T-helper 2 cell treated with Interferon-gamma antibody and Interleukin-4, amounts not matched to agents 5 μg/mL and 100 μg/mL, for 36 hours (primary cell): ENCODE measurements around the gene BRINP2.

Experiments used
- DNase-seq: peaks from one replicate; pipeline ENCODE4 v3.0.0; 2021; ENCODE audit warnings: low spot score
- H3K27ac Mint-ChIP-seq: one replicate; pipeline ENCODE4 v1.8.0; 2021; ENCODE audit warnings: mild to moderate bottlenecking, mixed read lengths
- H3K27me3 Mint-ChIP-seq: one replicate; pipeline ENCODE4 v1.8.0; 2021; ENCODE audit warnings: low read depth, mixed read lengths
- H3K36me3 Mint-ChIP-seq: one replicate; pipeline ENCODE4 v1.8.0; 2021; ENCODE audit warnings: low read depth, mixed read lengths
- H3K4me1 Mint-ChIP-seq: one replicate; pipeline ENCODE4 v1.8.0; 2021; ENCODE audit warnings: low read depth, mixed read lengths
- H3K4me3 Mint-ChIP-seq: one replicate; pipeline ENCODE4 v1.8.0; 2022; ENCODE audit warnings: mild to moderate bottlenecking, moderate library complexity, mixed read lengths
- H3K9me3 Mint-ChIP-seq: one replicate; pipeline ENCODE4 v1.8.0; 2021; ENCODE audit warnings: mixed read lengths

BRINP2 gene

DNA sequence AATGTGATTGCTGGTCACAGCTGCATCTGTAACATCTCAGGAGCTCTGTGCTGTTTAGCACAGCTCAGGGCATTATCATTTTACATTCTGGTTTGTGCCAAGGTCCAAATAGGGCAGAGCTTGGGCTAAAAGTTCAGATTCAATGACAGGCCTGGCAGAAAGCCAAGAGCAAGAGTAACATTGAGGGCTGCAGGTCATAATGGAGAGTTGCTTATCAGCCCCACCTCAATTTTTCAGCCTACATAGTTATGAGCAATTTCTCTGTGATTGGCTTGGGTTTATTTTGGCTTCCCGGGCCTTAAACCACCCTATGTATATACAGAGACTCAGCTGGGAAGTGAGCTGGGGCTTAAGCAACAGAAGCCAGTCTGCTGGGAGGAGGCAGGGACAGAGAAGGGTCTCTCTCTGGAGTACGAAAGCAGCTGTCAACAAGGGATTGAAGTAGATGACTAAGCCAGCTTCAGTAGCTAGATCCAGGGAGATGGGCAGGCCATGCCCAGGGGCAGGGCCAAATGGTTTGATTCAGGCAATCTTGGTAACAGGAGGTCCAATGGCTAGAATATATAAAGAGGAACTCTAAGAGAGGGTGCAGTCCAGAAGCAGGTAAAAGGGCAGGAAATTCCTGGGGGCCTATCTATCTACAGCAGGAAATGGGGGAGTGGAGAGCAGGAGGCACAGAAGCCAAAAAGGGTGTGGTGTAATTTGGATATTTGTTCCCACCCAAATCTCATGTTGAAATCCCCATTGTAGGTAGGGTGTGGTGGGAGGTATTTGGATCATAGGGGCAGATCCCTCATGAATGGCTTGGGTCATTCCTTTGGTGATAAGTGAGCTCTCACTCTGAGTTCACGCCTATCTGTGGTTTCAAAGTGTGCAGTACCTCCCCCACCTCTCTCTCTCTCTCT is 49.0 kb downstream of the BRINP2 start:
- Mint-ChIP-seq H3K27ac (no peak overlapping the region), H3K36me3 (no peaks in the 10 kb centered on the region), H3K4me1 (no peaks in the 10 kb centered on the region), H3K9me3 (peaks cover 14% of the 10 kb centered on the region), H3K4me3 (no peak overlapping the region), H3K27me3 (no peaks in the 10 kb centered on the region)
- DNase-seq = no peak

DNA sequence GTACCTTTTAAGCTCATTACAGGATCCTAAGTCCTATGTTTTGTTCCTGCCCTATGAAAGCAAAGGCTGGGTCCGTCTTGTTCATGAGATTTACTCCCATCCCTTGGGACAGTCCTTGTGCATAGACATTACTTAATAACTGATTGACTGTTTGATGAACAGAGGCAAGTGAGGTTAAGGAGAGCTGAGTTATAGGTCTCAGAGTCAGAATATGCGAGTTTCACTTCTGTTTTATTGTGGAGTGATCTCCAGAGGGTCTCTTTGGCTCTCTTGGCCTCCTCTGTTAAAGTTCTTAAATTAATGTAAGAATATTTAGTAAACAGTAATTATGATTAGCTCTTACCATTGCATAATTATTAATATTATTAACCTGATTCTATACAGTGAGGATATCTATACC is 52.6 kb downstream of the BRINP2 start:
- no peaks in the 10 kb centered on the region for H3K9me3 Mint-ChIP-seq
- no peak overlapping the region for H3K27ac Mint-ChIP-seq
- no peaks in the 10 kb centered on the region for H3K27me3 Mint-ChIP-seq
- H3K4me3 Mint-ChIP-seq = no peak overlapping the region
- no peaks in the 10 kb centered on the region for H3K36me3 Mint-ChIP-seq
- H3K4me1 Mint-ChIP-seq = no peaks in the 10 kb centered on the region
- DNase-seq = no peak

DNA sequence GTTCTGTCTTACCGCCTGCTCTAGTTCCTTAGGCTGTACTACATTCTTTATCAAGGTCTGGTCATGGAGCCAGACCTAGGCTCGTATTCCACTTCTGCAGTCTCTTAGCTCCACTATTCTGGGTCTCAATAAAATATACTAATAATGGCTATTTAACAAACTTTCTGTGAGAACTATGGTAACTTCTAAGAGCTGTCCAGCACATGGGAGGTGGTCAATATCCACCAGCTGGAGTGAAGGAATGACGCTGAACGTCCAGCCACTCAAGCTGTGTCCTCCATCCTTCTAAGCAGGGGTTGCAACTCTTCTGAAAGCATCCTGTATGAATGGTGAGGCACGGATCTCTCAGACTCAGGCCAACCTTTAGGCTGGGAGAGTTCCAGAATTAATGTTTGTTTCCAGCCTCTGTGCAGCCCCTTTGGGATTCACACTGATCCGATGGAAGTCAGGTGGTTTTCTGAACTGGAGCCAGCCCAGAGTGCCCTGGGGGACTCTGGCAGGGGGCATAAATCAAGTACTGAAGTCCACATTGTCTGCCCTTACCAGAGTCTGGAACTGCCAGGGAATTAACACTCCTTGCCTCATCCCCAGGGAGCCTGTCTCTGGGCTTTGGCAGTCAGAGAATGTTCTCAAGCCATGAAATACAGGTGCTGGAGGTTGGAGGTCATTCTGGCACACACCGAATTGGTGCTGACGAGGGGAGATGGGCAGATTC is 57.4 kb downstream of the BRINP2 start:
- Mint-ChIP-seq H3K9me3 (no peaks in the 10 kb centered on the region), H3K27me3 (no peaks in the 10 kb centered on the region), H3K36me3 (no peaks in the 10 kb centered on the region), H3K27ac (no peak overlapping the region), H3K4me3 (no peak overlapping the region), H3K4me1 (no peaks in the 10 kb centered on the region)
- DNase-seq = no peak

DNA sequence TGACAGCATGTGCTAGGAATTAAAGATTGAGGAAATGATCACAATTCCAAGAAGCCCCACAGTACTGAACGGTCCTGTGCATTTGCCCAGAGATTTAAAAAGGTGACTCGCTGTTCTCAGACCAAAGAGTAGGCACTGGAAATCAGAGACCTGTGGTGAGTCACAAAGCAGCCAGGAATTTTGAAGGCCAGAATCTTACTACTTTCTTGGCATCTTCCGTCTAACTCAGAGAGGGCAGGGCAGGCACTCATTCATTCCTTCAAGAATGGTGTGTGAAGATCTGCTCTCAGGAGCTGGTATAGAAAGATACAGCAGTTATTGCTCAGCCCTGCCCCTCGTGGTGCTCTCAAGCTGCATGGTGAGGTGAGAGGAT is 57.9 kb downstream of the BRINP2 start:
- DNase-seq = no peak
- no peak overlapping the region for H3K27ac Mint-ChIP-seq
- no peaks in the 10 kb centered on the region for H3K36me3 Mint-ChIP-seq
- no peaks in the 10 kb centered on the region for H3K4me1 Mint-ChIP-seq
- no peak overlapping the region for H3K4me3 Mint-ChIP-seq
- no peaks in the 10 kb centered on the region for H3K9me3 Mint-ChIP-seq
- H3K27me3 Mint-ChIP-seq = no peaks in the 10 kb centered on the region

DNA sequence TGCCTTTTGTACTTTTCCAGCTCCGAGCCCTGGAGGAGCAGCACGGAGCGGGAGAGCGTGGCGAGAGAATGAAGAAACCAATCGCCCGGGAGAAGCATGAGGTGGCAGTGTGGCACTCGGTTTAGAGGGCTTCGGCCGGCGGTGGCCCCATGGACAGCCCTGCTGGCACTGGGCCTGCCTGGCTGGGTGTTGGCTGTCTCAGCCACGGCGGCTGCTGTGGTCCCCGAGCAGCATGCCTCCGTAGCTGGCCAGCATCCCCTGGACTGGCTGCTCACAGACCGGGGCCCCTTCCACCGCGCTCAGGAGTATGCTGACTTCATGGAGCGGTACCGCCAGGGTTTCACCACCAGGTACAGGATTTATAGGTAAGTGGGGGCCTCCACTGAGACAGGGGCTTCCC is 59.0 kb downstream of the BRINP2 start:
- no peaks in the 10 kb centered on the region for H3K27me3 Mint-ChIP-seq
- H3K9me3 Mint-ChIP-seq = no peaks in the 10 kb centered on the region
- no peaks in the 10 kb centered on the region for H3K4me1 Mint-ChIP-seq
- H3K4me3 Mint-ChIP-seq = no peak overlapping the region
- DNase-seq = no peak
- H3K27ac Mint-ChIP-seq = no peak overlapping the region
- no peaks in the 10 kb centered on the region for H3K36me3 Mint-ChIP-seq

DNA sequence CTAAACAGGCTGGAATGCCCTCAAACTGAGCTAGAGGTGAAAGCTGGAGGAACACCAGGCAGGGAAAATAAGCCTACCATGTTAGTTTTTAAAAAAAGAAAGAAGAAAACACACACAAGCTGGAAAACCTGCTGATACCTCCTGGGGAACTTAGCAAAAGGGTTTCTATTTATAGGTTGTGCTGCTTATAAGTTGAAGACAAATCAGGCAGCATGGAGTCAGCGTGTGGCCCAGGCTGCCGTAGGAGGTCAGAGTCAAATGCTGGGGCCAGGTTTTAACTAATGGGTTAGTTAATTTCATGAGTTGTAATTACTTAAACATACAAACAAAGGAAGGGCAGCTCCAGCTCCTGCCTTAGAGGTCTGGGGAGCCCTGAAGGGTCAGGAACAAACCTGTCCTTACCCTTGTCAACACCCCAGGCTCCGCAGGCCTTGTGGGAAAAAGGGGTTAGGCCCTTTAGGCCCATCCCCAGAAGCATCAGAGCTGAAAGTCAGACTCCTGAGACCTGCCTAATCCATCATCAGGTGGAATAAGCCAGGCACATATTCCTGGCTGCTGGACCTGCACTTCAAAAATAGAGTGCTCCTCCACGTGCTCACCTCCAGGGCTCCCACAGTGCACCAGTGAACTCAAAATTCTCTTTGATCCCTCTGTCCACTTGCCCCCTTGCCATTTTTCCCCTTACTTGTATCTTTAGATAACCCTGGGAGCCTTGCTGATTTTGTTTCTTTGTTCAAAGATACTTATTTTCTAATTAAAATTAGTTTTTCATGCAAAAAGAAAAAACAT is 59.7 kb downstream of the BRINP2 start:
- H3K9me3 Mint-ChIP-seq = no peaks in the 10 kb centered on the region
- no peaks in the 10 kb centered on the region for H3K36me3 Mint-ChIP-seq
- H3K27ac Mint-ChIP-seq = no peak overlapping the region
- no peaks in the 10 kb centered on the region for H3K4me1 Mint-ChIP-seq
- no peak for DNase-seq
- no peak overlapping the region for H3K4me3 Mint-ChIP-seq
- H3K27me3 Mint-ChIP-seq = no peaks in the 10 kb centered on the region

DNA sequence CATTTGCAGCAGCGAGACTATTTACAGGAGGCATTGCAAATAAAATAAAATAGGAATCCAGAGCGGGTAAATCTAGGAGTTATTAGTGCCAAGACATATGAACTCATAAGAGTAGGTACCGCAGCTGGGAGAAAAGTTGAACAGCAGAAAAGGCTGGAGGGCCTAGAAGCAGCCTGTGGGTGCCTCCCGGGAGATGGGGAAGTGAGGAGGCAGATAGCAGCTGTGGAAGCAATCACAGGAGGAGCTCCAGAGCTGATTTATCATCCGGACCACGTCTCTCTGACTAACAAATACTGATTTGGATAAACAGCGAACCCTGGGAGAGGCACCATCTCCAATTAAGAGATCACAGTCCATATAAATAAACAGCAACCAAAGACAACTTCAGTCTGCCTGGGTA is 64.6 kb downstream of the BRINP2 start:
- Mint-ChIP-seq H3K36me3 (no peaks in the 10 kb centered on the region), H3K27ac (no peak overlapping the region)

DNA sequence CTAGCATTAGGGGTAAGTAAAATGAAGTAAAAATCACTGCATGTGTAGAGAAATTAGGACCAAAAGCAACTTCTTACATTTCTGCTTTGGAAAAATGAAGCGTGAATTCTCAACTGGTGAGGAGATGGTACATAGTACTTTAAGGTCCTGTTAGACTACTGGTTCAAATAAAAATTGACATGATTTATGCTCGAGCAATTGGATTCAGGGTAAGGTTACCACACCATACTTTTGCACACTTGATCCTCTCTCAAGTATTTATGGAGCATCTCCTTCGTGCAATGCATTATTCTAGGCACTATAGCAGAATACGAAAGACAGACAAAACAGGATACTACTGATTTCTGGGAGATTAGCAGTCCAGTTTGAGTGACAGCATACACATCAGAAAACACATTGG is 66.2 kb downstream of the BRINP2 start:
- DNase-seq = no peak
- H3K27me3 Mint-ChIP-seq = no peaks in the 10 kb centered on the region
- H3K4me1 Mint-ChIP-seq = no peaks in the 10 kb centered on the region
- H3K36me3 Mint-ChIP-seq = no peaks in the 10 kb centered on the region
- no peak overlapping the region for H3K4me3 Mint-ChIP-seq
- H3K27ac Mint-ChIP-seq = no peak overlapping the region
- H3K9me3 Mint-ChIP-seq = peaks cover under 1% of the 10 kb centered on the region

More for the DNA sequence above, 64.6 kb downstream of the BRINP2 start:
- Mint-ChIP-seq H3K9me3 (no peaks in the 10 kb centered on the region), H3K4me1 (no peaks in the 10 kb centered on the region), H3K27me3 (no peaks in the 10 kb centered on the region), H3K4me3 (no peak overlapping the region)
- DNase-seq = no peak

DNA sequence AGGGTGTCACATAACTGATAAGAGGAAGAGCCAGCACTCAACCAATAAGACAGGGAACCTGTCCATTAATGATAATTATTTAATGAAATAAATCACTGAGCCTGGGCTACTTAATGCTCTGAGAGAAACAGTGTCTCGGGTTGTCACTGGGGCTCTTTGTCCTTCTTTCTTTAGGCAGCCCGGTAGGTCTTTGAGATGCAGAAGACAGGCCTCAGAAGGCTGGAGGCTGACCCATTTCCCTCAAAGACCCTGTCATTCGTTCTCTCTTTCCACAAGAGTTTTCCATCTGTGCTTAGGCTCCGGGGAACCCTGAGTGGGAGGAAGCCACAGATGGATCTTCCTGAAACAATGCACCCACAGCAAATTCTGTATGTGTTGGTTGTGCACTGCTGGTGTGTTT is 68.2 kb downstream of the BRINP2 start:
- DNase-seq = no peak
- no peaks in the 10 kb centered on the region for H3K4me1 Mint-ChIP-seq
- no peaks in the 10 kb centered on the region for H3K27me3 Mint-ChIP-seq
- no peak overlapping the region for H3K27ac Mint-ChIP-seq
- no peaks in the 10 kb centered on the region for H3K36me3 Mint-ChIP-seq
- no peak overlapping the region for H3K4me3 Mint-ChIP-seq
- peaks cover 6% of the 10 kb centered on the region for H3K9me3 Mint-ChIP-seq

DNA sequence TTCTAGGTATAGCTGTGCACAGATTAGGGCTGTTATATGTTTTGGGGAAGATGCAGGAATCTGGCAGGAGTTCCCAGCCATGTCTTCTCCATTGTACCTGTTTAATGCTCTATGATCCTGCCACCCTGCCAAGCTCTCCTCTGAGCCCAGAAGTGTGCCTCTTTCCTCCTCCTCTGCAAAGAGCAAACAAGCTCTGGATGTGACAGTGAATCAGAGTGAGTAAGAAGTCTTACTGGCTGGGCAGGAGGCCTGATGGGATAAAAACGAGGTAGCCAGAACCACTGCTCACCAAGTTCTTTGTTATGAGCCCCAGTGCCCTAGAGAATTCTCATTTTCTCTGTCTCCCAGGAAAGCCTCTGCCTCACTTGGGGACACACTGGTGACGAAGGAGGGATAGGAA is 69.0 kb downstream of the BRINP2 start:
- H3K4me3 Mint-ChIP-seq = no peak overlapping the region
- DNase-seq = no peak
- peaks cover 6% of the 10 kb centered on the region for H3K9me3 Mint-ChIP-seq
- H3K27ac Mint-ChIP-seq = no peak overlapping the region
- H3K4me1 Mint-ChIP-seq = no peaks in the 10 kb centered on the region
- no peaks in the 10 kb centered on the region for H3K36me3 Mint-ChIP-seq
- no peaks in the 10 kb centered on the region for H3K27me3 Mint-ChIP-seq

DNA sequence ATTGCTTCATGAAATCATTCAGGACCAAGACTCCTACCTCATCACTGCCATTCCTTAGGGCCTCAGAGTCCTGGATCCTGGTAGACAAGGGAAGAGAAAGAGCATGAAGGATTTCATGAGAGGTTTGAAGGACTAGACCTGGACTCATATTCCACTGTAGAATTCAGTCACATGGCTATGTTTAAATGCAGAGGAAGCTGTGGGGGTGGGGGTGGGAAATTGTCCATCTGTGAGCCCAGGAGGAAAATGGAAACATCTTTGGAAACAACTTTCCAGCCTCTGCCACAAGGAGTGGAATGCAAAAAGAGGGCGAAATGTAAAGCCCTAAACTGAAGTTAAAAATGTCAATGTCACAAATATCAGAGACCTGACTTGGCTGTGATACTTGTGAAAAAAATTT is 73.0 kb downstream of the BRINP2 start:
- Mint-ChIP-seq H3K36me3 (no peaks in the 10 kb centered on the region), H3K9me3 (peaks cover 6% of the 10 kb centered on the region), H3K4me1 (no peaks in the 10 kb centered on the region), H3K4me3 (no peak overlapping the region), H3K27me3 (no peaks in the 10 kb centered on the region), H3K27ac (no peak overlapping the region)
- no peak for DNase-seq

DNA sequence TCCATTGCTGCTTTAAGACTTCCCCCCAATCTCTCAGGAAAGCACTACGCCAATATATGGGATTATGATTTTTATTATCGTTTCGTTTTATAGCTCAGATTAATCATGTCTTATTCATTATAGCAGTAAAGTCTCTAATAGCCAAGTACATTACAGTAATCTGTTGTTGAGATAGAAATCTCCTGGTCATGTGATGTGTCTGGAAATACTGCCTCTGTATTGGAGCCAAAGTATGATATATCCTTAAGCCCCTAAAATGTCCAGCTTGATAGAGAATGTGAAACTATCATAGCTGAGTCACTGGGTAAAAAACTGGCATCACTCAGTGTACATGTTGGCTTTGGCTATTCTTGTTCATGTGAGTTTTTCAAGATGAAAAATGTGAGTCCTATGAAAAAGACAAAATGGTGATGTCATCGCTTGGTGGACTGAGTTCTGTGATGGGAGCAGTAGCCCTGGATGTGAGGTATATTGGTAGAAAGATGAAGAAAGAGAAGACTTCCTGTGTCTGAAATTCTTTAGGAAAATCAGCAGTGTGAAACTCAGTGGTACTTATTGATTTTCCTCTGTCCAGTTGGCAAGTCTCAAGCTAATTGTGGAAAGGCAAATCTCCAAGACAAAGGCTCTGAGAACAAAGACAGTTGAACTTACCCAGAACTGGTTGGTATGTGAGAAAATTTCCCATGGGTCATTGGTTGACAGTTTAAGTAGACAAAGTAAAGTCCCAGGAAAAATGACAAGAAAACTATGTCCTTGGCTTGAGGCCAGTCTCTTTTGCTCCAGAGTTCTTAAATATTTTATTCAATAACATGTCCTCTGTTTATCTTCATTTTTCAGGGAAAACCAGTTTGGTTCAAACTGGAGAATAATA is 76.2 kb downstream of the BRINP2 start:
- no peak overlapping the region for H3K27ac Mint-ChIP-seq
- no peak overlapping the region for H3K4me3 Mint-ChIP-seq
- no peaks in the 10 kb centered on the region for H3K36me3 Mint-ChIP-seq
- DNase-seq = no peak
- H3K27me3 Mint-ChIP-seq = no peaks in the 10 kb centered on the region
- no peaks in the 10 kb centered on the region for H3K4me1 Mint-ChIP-seq
- H3K9me3 Mint-ChIP-seq = peaks cover 6% of the 10 kb centered on the region

DNA sequence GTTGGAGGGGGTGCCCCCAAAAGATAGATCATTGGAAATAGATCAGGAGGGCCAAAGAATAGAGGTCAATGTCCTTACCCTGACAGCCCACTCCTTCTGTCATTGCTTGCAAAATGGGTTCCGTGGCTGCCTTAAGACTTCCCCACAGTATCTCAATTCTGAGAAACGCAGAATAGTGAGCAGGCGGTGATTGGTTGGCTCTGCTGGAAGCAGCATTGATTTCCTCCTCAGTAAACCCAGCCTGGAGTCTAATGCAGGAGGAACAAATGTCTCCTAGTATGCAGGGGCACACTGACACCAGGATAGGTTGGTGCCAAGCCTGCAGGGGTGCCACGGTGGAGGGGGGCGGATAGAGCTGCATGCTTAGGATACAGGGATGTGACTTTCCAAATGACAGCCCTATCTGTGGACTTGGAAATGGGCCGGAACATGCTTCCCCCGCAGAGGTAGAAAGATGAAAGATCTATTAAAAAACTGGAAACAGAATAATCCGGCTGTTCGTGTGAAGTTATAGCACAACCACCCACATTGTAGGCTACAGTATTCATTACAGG is 76.9 kb downstream of the BRINP2 start:
- no peak for DNase-seq
- no peaks in the 10 kb centered on the region for H3K27me3 Mint-ChIP-seq
- no peaks in the 10 kb centered on the region for H3K36me3 Mint-ChIP-seq
- no peaks in the 10 kb centered on the region for H3K9me3 Mint-ChIP-seq
- no peak overlapping the region for H3K4me3 Mint-ChIP-seq
- H3K27ac Mint-ChIP-seq = no peak overlapping the region
- H3K4me1 Mint-ChIP-seq = no peaks in the 10 kb centered on the region
